Measurements from ENCODE around the gene RAB22A.
"Not testable (repeated sequence)": the region's sequence is repeated elsewhere in the genome, so short reads cannot be mapped to it uniquely, and the experiment has no call there.

The RAB22A gene

DNA sequence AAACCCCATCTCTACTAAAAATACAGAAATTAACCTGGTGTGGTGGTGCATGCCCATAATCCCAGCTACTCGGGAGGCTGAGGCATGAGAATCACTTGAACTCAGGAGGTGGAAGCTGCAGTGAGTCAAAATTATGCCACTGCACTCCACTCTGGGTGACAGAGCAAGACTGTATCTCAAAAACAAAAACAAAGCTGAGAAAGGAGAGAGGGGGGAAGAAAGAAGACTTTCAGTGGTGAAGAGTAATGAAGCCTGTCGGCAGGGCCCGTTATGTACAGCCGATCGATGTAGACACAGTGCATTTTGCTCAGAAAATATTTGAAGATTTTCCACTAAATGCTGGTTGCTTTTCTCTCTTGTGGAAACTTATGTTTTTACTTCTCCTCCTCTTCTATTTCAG is 93.3 kb downstream of the RAB22A start:
- no peak for DNase-seq (ENCODE audit: low read depth)
- H3K4me3 ChIP-seq (ENCODE audit: low read depth, low read length): no peak overlapping the region

GRCh38 chr20:58403272-58403671 is 93.8 kb downstream of the RAB22A start:
- H3K4me3 ChIP-seq (ENCODE audit: low read depth, low read length): no peak overlapping the region
- DNase-seq (ENCODE audit: low read depth): no peak

GRCh38 chr20:58405504-58406291 is 96.2 kb downstream of the RAB22A start:
- no peak for DNase-seq (ENCODE audit: low read depth)
- no peak overlapping the region for H3K4me3 ChIP-seq (ENCODE audit: low read depth, low read length)

GRCh38 chr20:58406422-58407001 is 97.0 kb downstream of the RAB22A start:
- H3K4me3 ChIP-seq (ENCODE audit: low read depth, low read length): no peak overlapping the region
- DNase-seq (ENCODE audit: low read depth): no peak

- DNase-seq (ENCODE audit: low read depth): no peak
- no peak overlapping the region for H3K4me3 ChIP-seq (ENCODE audit: low read depth, low read length)
Observed at GRCh38 chr20:58407201-58407873, 97.8 kb downstream of the RAB22A start.

- no peak overlapping the region for H3K4me3 ChIP-seq (ENCODE audit: low read depth, low read length)
- DNase-seq (ENCODE audit: low read depth): no peak
Observed at GRCh38 chr20:58407966-58408557, 98.5 kb downstream of the RAB22A start.

DNA sequence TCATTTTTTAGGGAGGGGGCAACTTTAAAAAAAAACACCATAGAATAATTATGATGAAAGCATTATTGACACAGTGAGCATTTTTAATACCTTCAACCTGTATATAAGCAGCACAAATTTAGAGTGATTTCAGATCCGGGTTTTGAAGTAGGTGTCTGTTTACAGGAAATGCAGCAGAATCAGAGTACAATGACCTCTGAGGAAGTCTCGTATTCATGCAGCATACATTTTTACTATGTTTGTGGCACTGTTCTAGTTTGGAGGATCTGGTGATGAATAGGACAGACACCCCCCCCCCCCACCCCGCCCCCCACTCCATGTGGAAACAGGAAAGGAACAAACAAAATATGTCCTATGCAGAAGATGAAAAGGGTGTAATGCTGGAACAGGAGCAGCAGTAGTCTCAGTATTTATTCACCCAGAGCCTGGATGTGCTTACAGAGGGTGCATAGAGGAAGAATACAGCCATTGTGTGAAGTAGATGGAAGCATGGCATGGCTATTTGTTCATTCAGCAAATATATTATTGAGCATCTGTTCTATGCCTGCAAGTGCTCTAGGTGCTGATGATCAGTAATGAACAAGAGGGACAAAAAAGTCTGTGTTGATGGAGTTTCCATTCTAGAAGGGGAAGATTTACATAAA is 99.2 kb downstream of the RAB22A start:
- no peak for DNase-seq (ENCODE audit: low read depth)
- H3K4me3 ChIP-seq (ENCODE audit: low read depth, low read length): no peak overlapping the region

- DNase-seq (ENCODE audit: low read depth): not testable (repeated sequence)
Observed at GRCh38 chr20:58414216-58414615, 104.7 kb downstream of the RAB22A start.

DNA sequence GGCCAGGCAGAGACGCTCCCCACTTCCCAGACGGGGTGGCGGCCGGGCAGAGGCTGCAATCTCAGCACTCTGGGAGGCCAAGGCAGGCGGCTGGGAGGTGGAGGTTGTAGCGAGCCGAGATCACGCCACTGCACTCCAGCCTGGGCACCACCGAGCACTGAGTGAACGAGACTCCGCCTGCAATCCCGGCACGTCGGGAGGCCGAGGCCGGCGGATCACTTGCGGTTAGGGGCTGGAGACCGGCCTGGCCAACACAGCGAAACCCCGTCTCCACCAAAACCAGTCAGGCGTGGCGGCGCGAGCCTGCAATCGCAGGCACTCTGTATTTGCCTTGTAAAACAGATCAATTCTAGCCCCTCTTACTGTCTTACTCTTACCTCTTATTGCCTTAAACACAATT is 105.3 kb downstream of the RAB22A start:
- not testable (repeated sequence) for H3K4me3 ChIP-seq (ENCODE audit: low read depth, low read length); DNase-seq (ENCODE audit: low read depth)

More at GRCh38 chr20:58414216-58414615, 104.7 kb downstream of the RAB22A start:
- not testable (repeated sequence) for H3K4me3 ChIP-seq (ENCODE audit: low read depth, low read length)

DNA sequence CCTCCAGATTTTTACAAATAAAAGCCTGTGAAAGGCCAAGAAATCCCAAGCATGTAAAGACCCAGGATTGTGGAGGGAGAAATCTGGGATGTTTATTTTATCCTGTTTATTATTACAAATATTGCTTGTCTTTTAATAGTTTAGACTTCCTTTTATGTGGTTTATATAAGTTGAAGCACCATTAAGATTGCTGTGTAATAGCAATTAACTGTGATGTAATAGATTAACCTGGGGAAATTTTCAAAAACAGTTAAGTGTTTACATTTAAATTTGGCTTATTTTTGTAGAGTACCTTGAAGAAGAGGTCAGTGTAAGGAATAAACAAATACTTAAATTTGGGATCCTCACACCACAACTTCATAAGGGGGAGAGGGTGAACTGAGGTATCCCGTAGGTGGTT is 106.5 kb downstream of the RAB22A start:
- H3K4me3 ChIP-seq (ENCODE audit: low read depth, low read length): no peak overlapping the region

GRCh38 chr20:58416835-58417234 is 107.3 kb downstream of the RAB22A start:
- H3K4me3 ChIP-seq (ENCODE audit: low read depth, low read length): no peak overlapping the region
- no peak for DNase-seq (ENCODE audit: low read depth)

More for the DNA sequence above, 106.5 kb downstream of the RAB22A start:
- DNase-seq (ENCODE audit: low read depth): no peak
